Keratinocyte (primary cell): ENCODE data around the gene SPG7.

Source experiments
- EZH2 ChIP-seq: IDR thresholded peaks from one replicate; pipeline ENCODE4 v1.6.1; 2012; ENCODE audit warnings: inconsistent platforms, mild to moderate bottlenecking, low read length, moderate library complexity
- TF ChIP-seq, protein P1 (sequence below), 3 experiments: IDR thresholded peaks in 1 of 3; conservative IDR thresholded peaks in 1 of 3; optimal IDR thresholded peaks in 1 of 3; 2 replicates in 2 of 3; 3 replicates in 1 of 3; pipeline versions ENCODE3 to v1.5.1; 2011; ENCODE audit warnings: low read length in 3 of 3, mild to moderate bottlenecking in 3 of 3, moderate library complexity in 2 of 3, control low read depth in 1 of 3, inconsistent platforms in 1 of 3; ENCODE audit not compliant: insufficient read depth in 2 of 3; ENCODE audit errors: extremely low read depth in 1 of 3

DNA sequence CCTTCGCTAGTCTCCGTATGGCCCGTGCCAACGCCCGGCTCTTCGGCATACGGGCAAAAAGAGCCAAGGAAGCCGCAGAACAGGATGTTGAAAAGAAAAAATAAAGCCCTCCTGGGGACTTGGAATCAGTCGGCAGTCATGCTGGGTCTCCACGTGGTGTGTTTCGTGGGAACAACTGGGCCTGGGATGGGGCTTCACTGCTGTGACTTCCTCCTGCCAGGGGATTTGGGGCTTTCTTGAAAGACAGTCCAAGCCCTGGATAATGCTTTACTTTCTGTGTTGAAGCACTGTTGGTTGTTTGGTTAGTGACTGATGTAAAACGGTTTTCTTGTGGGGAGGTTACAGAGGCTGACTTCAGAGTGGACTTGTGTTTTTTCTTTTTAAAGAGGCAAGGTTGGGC is 54.7 kb downstream of the SPG7 start:
- TF ChIP-seq, protein P1, sequence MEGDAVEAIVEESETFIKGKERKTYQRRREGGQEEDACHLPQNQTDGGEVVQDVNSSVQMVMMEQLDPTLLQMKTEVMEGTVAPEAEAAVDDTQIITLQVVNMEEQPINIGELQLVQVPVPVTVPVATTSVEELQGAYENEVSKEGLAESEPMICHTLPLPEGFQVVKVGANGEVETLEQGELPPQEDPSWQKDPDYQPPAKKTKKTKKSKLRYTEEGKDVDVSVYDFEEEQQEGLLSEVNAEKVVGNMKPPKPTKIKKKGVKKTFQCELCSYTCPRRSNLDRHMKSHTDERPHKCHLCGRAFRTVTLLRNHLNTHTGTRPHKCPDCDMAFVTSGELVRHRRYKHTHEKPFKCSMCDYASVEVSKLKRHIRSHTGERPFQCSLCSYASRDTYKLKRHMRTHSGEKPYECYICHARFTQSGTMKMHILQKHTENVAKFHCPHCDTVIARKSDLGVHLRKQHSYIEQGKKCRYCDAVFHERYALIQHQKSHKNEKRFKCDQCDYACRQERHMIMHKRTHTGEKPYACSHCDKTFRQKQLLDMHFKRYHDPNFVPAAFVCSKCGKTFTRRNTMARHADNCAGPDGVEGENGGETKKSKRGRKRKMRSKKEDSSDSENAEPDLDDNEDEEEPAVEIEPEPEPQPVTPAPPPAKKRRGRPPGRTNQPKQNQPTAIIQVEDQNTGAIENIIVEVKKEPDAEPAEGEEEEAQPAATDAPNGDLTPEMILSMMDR (optimal IDR thresholded peaks at IDR 0.05 in 1 of 3, IDR thresholded peaks at IDR 0.05 in 1 of 3, conservative IDR thresholded peaks at IDR 0.05 in 1 of 3; ENCODE audit: extremely low read depth in 1 of 3, insufficient read depth in 2 of 3, low read length in 3 of 3) = no peak
- TF ChIP-seq EZH2 = no peak
